ENCODE data around the gene LDHD.

DNA sequence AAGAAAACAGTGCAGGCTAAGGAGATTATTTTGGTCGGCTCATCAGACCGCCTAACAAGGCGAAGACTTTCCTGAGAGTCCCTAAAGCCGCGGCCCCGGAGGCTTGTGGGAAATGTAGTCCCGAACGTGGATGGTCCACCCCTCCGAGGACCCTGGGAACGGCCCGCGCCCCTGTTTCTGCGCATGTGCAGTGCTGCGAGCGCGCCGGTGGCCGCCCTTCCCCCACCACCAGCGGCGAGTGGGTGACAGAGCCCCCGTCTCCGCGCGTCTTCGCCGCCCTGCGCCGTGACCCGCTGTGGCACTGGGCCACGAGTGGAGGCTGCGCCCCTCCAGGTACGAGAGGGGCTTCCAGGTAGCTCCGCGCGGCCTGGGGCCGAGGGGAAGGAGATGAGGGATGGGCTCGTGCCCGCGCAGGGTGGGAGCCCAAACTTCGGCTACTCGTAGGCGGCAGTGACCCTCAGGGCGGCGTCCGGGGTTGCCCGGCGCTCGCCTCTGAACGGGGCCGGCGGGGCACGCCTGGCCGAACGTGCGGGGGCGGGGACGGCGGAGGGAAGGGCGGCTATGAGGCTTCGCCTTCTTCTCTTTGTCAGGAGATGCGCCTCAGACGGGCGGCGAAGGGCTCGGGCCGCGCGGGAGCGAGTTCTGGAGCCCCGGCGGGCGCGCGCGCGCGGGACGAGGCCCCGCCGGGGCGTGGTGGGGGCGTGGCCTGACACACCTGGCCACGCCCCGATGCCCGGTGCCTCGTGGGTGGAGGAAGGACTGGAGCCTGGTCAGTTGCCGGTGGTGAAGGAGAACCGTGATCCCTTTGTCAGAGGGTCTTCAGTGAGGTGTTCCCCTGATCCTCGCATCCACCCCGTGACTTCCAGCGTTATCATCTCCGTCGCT lies 32.0 kb upstream of the LDHD start, which contains the start of gene ZFP1:
- no peak for TF ChIP-seq SUZ12 (IDR thresholded peaks at IDR 0.05; ENCODE audit: extremely low read depth, insufficient read depth, insufficient read length)
- no peak for TF ChIP-seq ZNF274 (IDR thresholded peaks at IDR 0.05; ENCODE audit: low read depth, low read length)

All from NT2/D1 (cell line).